Measurements from ENCODE around the gene RGS3.

- TF ChIP-seq CEBPB (IDR thresholded peaks at IDR 0.05) (no peak), TCF12 (IDR thresholded peaks at IDR 0.05; ENCODE audit: low read depth) (no peak), RAD21 (IDR thresholded peaks at IDR 0.05; ENCODE audit: low read depth) (no peak), TAF1 (IDR thresholded peaks at IDR 0.05; ENCODE audit: low read depth) (no peak), REST (IDR thresholded peaks at IDR 0.05; ENCODE audit: low read depth) (no peak), YY1 (IDR thresholded peaks at IDR 0.05; ENCODE audit: low read depth) (no peak), EP300 (IDR thresholded peaks at IDR 0.05; ENCODE audit: borderline replicate concordance) (no peak), EGR1 (IDR thresholded peaks at IDR 0.05) (no peak), NFIC (IDR thresholded peaks at IDR 0.05) (no peak), USF1 (IDR thresholded peaks at IDR 0.05) (no peak), FOXM1 (IDR thresholded peaks at IDR 0.05; ENCODE audit: borderline replicate concordance, low read depth) (no peak)
Observed at GRCh38 chr9:113521693-113522255, 58.2 kb downstream of the RGS3 start.

Data from Ishikawa (cell line).